Measurements from ENCODE around the gene RFX4. TPM values are rescaled to one million over a fixed set of nuclear protein-coding genes. Genes with fewer than 3 reads are reported as not detected.

RFX4 gene
- total and polyA plus RNA-seq, 2 donors (not counting 3 experiments of a cell fraction or from before 2014, with no cell fraction given): not detected

DNA sequence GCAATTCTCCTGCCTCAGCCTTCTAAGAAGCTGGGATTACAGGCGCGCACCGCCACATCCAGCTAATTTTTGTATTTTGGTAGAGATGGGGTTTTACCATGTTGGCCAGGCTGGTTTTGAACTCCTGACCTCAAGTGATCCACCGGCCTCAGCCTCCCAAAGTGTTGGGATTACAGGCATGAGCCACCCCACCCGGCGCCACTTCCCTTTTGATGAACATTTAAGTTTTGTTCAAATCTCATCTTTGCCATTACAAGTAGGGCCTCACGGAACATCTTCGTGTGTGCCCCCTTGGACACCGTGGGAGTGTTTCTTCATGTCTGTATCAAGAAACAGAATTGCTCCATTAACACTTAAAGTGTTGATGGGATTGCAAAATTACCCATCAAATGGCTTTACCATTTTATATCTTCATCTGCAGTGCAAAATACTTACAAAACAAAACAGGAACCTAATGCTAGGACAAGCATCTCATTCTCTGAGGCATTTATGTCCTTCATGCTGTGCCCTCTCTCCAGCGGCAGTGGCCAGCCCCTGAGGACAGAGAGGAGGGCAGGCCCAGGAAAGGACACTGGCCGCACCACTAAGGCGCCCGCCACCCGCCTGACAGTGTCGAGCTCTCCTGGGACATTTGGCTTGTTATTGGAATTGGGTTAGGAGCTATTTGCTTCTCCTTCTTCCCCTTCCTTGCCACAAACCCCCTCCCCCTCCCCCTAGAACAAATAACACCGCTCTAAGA lies 61.7 kb downstream of the RFX4 start:
- H3K9me3 ChIP-seq (replicated peaks; ENCODE audit: control insufficient read depth, insufficient read depth, low read length): no peaks in the 10 kb centered on the region
- TF ChIP-seq JUN (IDR thresholded peaks at IDR 0.05; ENCODE audit: borderline replicate concordance, insufficient read depth, insufficient read length, low read depth): no peak
- TF ChIP-seq EZH2 (IDR thresholded peaks at IDR 0.05; ENCODE audit: borderline replicate concordance, low read depth, low read length, severe bottlenecking): no peak
- TF ChIP-seq, protein P1, sequence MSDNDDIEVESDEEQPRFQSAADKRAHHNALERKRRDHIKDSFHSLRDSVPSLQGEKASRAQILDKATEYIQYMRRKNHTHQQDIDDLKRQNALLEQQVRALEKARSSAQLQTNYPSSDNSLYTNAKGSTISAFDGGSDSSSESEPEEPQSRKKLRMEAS (IDR thresholded peaks at IDR 0.05; ENCODE audit: insufficient read depth, insufficient read length): no peak
- no peak for TF ChIP-seq GATA2 (IDR thresholded peaks at IDR 0.05; ENCODE audit: insufficient read depth, insufficient read length, low read depth, low read length)
- TF ChIP-seq MYC (IDR thresholded peaks at IDR 0.05; ENCODE audit: low read depth, low read length): no peak
- no peak for TF ChIP-seq POLR2AphosphoS5 (IDR thresholded peaks at IDR 0.05; ENCODE audit: insufficient read depth, low read depth, low read length)
- TF ChIP-seq, protein P2, sequence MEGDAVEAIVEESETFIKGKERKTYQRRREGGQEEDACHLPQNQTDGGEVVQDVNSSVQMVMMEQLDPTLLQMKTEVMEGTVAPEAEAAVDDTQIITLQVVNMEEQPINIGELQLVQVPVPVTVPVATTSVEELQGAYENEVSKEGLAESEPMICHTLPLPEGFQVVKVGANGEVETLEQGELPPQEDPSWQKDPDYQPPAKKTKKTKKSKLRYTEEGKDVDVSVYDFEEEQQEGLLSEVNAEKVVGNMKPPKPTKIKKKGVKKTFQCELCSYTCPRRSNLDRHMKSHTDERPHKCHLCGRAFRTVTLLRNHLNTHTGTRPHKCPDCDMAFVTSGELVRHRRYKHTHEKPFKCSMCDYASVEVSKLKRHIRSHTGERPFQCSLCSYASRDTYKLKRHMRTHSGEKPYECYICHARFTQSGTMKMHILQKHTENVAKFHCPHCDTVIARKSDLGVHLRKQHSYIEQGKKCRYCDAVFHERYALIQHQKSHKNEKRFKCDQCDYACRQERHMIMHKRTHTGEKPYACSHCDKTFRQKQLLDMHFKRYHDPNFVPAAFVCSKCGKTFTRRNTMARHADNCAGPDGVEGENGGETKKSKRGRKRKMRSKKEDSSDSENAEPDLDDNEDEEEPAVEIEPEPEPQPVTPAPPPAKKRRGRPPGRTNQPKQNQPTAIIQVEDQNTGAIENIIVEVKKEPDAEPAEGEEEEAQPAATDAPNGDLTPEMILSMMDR (IDR thresholded peaks at IDR 0.05; ENCODE audit: extremely low read depth in 1 of 2, insufficient read depth in 1 of 2, low read depth in 1 of 2, low read length in 2 of 2): no peak
- no peak for TF ChIP-seq FOS (IDR thresholded peaks at IDR 0.05; ENCODE audit: borderline replicate concordance, insufficient read depth, low read length)
- TF ChIP-seq POLR2A (IDR thresholded peaks at IDR 0.05; ENCODE audit: low read depth, low read length): no peak
- no peaks in the 10 kb centered on the region for H3K4me1 ChIP-seq (ENCODE audit: control insufficient read depth, extremely low read depth, insufficient read depth, low read length)
- no peak overlapping the region for H3K27ac ChIP-seq (ENCODE audit: insufficient read depth, low read depth, low read length)
- FAIRE-seq (no peak), DNase-seq (ENCODE audit: low read depth, low spot score) (no peak)
- ChIA-PET CTCF (interaction anchor here (1.3 to 1.4 kb wide), 2 partner anchors 9 to 197 kb away, joined by 3 read pairs; no protein-coding TSS in a partner anchor), POLR2A (interaction anchor here (0.7 kb wide), 1 partner anchor 129 kb away, joined by 4 read pairs; no protein-coding TSS in a partner anchor)
- no peaks in the 10 kb centered on the region for H3K27me3 ChIP-seq (ENCODE audit: control insufficient read depth in 2 of 2, insufficient read depth in 2 of 2, low read length in 2 of 2)
- H4K20me1 ChIP-seq (replicated peaks; ENCODE audit: control insufficient read depth, extremely low read depth, insufficient read depth, low read length): no peaks in the 10 kb centered on the region
- H3K9me1 ChIP-seq (replicated peaks; ENCODE audit: control insufficient read depth, extremely low read depth, insufficient read depth, low read length): no peaks in the 10 kb centered on the region
- no peak overlapping the region for H3K9ac ChIP-seq (replicated peaks; ENCODE audit: extremely low read depth, insufficient read depth, low read length)
- intact Hi-C loops (cut with micrococcal nuclease): no loop called here
- H3K4me3 ChIP-seq (replicated peaks in 1 of 3; ENCODE audit: insufficient read depth in 1 of 3, low read depth in 1 of 3, low read length in 3 of 3): no peak overlapping the region
- no TSS peak for BruUV-seq (replicated peaks)
- H3K4me2 ChIP-seq (ENCODE audit: insufficient read depth, low read length): no peak overlapping the region
- no peak overlapping the region for H2AFZ ChIP-seq (ENCODE audit: low read depth, low read length)
- no peaks in the 10 kb centered on the region for H3K79me2 ChIP-seq (ENCODE audit: control insufficient read depth, insufficient read depth, low read length)
- H3K36me3 ChIP-seq (ENCODE audit: control insufficient read depth in 2 of 2, extremely low read depth in 1 of 2, insufficient read depth in 2 of 2, low read length in 2 of 2): no peaks in the 10 kb centered on the region
- dilution Hi-C loops (cut with MboI; ENCODE audit: extremely low pct_ligation_motif_present, low sequenced_read_pairs): no loop called here

Measured in endothelial cell of umbilical vein (primary cell).